ENCODE measurements around the gene GRM4. TPM values are rescaled to one million over a fixed set of nuclear protein-coding genes. Genes with fewer than 3 reads are reported as not detected.

GRM4 gene
- total and polyA plus RNA-seq, 2 experiments from 2014 or later: 0.10 to 0.22 TPM

GRCh38 chr6:34150766-34151165, 4.9 kb upstream of the GRM4 start:
- Histone ChIP-seq H3F3A (ENCODE audit: insufficient read depth) (0 out of 2 replicates have a peak, but pooled peaks cover 3% of the 10 kb centered on the region), H3K79me2 (ENCODE audit: insufficient read depth) (no peaks in the 10 kb centered on the region), H3K4me2 (ENCODE audit: unreplicated experiment) (no peak overlapping the region), H3K4me3 (no peak overlapping the region), H3K27me3 (replicated peaks; ENCODE audit: insufficient read depth) (peaks cover 29% of the 10 kb centered on the region), H3K9ac (no peak overlapping the region), H3K9me2 (ENCODE audit: insufficient read depth) (no peaks in the 10 kb centered on the region), H3K27ac (no peak overlapping the region), H2AFZ (no peak overlapping the region), H3K9me3 (ENCODE audit: low read depth) (no peaks in the 10 kb centered on the region), H3K4me1 (ENCODE audit: insufficient read depth) (no peaks in the 10 kb centered on the region), H4K20me1 (ENCODE audit: insufficient read depth) (no peaks in the 10 kb centered on the region), H3K36me3 (ENCODE audit: low read depth) (no peaks in the 10 kb centered on the region)
- WGBS, 2 experiments (ENCODE audit: low coverage in 1 of 2, low lambda C conversion rate in 2 of 2, missing lambda C conversion rate in 2 of 2): 52 to 59% methylated on average over 7 to 8 of the region's 8 CpGs
- in situ Hi-C loops (cut with MboI): loop anchor here (10.0 kb wide), 1 partner anchor 386 kb away; no protein-coding TSS in a partner anchor
- no peak for DNase-seq
- TF ChIP-seq EZH2 (IDR thresholded peaks at IDR 0.05; ENCODE audit: insufficient read depth, poor library complexity, severe bottlenecking) (no peak), EZH2phosphoT487 (IDR thresholded peaks at IDR 0.05; ENCODE audit: insufficient read depth, low read depth) (no peak)

GRCh38 chr6:34149831-34150400, 4.0 kb upstream of the GRM4 start:
- Histone ChIP-seq H3K27me3 (replicated peaks; ENCODE audit: insufficient read depth) (peaks cover 29% of the 10 kb centered on the region), H3K27ac (no peak overlapping the region), H3K9me3 (ENCODE audit: low read depth) (no peaks in the 10 kb centered on the region), H3K4me3 (no peak overlapping the region), H3K4me2 (ENCODE audit: unreplicated experiment) (no peak overlapping the region), H3K36me3 (ENCODE audit: low read depth) (no peaks in the 10 kb centered on the region), H2AFZ (no peak overlapping the region), H3K79me2 (ENCODE audit: insufficient read depth) (no peaks in the 10 kb centered on the region), H3F3A (ENCODE audit: insufficient read depth) (0 out of 2 replicates have a peak, but pooled peaks cover 3% of the 10 kb centered on the region), H3K4me1 (ENCODE audit: insufficient read depth) (no peaks in the 10 kb centered on the region), H4K20me1 (ENCODE audit: insufficient read depth) (no peaks in the 10 kb centered on the region), H3K9me2 (ENCODE audit: insufficient read depth) (no peaks in the 10 kb centered on the region), H3K9ac (no peak overlapping the region)
- 67 to 72% methylated on average over 4 of the region's 4 CpGs for WGBS, 2 experiments (ENCODE audit: low coverage in 1 of 2, low lambda C conversion rate in 2 of 2, missing lambda C conversion rate in 2 of 2)
- in situ Hi-C loops (cut with MboI): loop anchor here (10.0 kb wide), 1 partner anchor 385 kb away; no protein-coding TSS in a partner anchor
- DNase-seq: no peak
- TF ChIP-seq EZH2phosphoT487 (IDR thresholded peaks at IDR 0.05; ENCODE audit: insufficient read depth, low read depth): no peak
- TF ChIP-seq EZH2 (IDR thresholded peaks at IDR 0.05; ENCODE audit: insufficient read depth, poor library complexity, severe bottlenecking): no peak

- in situ Hi-C loops (cut with MboI): no loop called here
- Histone ChIP-seq H3K27ac (no peak overlapping the region), H3K36me3 (ENCODE audit: low read depth) (no peaks in the 10 kb centered on the region), H3K9me2 (ENCODE audit: insufficient read depth) (no peaks in the 10 kb centered on the region), H3K79me2 (ENCODE audit: insufficient read depth) (no peaks in the 10 kb centered on the region), H2AFZ (no peak overlapping the region), H3K4me2 (ENCODE audit: unreplicated experiment) (no peak overlapping the region), H3K4me1 (ENCODE audit: insufficient read depth) (no peaks in the 10 kb centered on the region), H4K20me1 (ENCODE audit: insufficient read depth) (no peaks in the 10 kb centered on the region), H3K9me3 (ENCODE audit: low read depth) (no peaks in the 10 kb centered on the region), H3K4me3 (no peak overlapping the region), H3F3A (ENCODE audit: insufficient read depth) (0 out of 2 replicates have a peak, but pooled peaks cover 3% of the 10 kb centered on the region), H3K27me3 (replicated peaks; ENCODE audit: insufficient read depth) (peaks cover 29% of the 10 kb centered on the region), H3K9ac (no peak overlapping the region)
- DNase-seq: no peak
- WGBS, 2 experiments (ENCODE audit: low coverage in 1 of 2, low lambda C conversion rate in 2 of 2, missing lambda C conversion rate in 2 of 2): 42 to 46% methylated on average over 5 of the region's 5 CpGs
- TF ChIP-seq EZH2phosphoT487 (IDR thresholded peaks at IDR 0.05; ENCODE audit: insufficient read depth, low read depth) (no peak), EZH2 (IDR thresholded peaks at IDR 0.05; ENCODE audit: insufficient read depth, poor library complexity, severe bottlenecking) (no peak)
Measured at GRCh38 chr6:34149452-34149810, 3.5 kb upstream of the GRM4 start.

GRCh38 chr6:34148631-34149451, 3.0 kb upstream of the GRM4 start:
- peaks cover 34% of the 10 kb centered on the region for H3K27me3 ChIP-seq (replicated peaks; ENCODE audit: insufficient read depth)
- no peak overlapping the region for H3K4me3 ChIP-seq
- in situ Hi-C loops (cut with MboI): no loop called here
- 77 to 82% methylated on average over 8 of the region's 8 CpGs for WGBS, 2 experiments (ENCODE audit: low coverage in 1 of 2, low lambda C conversion rate in 2 of 2, missing lambda C conversion rate in 2 of 2)
- TF ChIP-seq EZH2 (IDR thresholded peaks at IDR 0.05; ENCODE audit: insufficient read depth, poor library complexity, severe bottlenecking) (no peak), EZH2phosphoT487 (IDR thresholded peaks at IDR 0.05; ENCODE audit: insufficient read depth, low read depth) (no peak)
- H3K36me3 ChIP-seq (ENCODE audit: low read depth): no peaks in the 10 kb centered on the region
- H3K4me2 ChIP-seq (ENCODE audit: unreplicated experiment): no peak overlapping the region
- H4K20me1 ChIP-seq (ENCODE audit: insufficient read depth): no peaks in the 10 kb centered on the region
- no peak overlapping the region for H3K9ac ChIP-seq
- H3K9me2 ChIP-seq (ENCODE audit: insufficient read depth): no peaks in the 10 kb centered on the region
- no peak overlapping the region for H3K27ac ChIP-seq
- H3K4me1 ChIP-seq (ENCODE audit: insufficient read depth): no peaks in the 10 kb centered on the region
- no peak overlapping the region for H2AFZ ChIP-seq
- 0 out of 2 replicates have a peak, but pooled peaks cover 3% of the 10 kb centered on the region for H3F3A ChIP-seq (ENCODE audit: insufficient read depth)
- H3K79me2 ChIP-seq (ENCODE audit: insufficient read depth): no peaks in the 10 kb centered on the region
- no peaks in the 10 kb centered on the region for H3K9me3 ChIP-seq (ENCODE audit: low read depth)
- no peak for DNase-seq
